ENCODE data around the gene MANF.

Gene MANF

DNA sequence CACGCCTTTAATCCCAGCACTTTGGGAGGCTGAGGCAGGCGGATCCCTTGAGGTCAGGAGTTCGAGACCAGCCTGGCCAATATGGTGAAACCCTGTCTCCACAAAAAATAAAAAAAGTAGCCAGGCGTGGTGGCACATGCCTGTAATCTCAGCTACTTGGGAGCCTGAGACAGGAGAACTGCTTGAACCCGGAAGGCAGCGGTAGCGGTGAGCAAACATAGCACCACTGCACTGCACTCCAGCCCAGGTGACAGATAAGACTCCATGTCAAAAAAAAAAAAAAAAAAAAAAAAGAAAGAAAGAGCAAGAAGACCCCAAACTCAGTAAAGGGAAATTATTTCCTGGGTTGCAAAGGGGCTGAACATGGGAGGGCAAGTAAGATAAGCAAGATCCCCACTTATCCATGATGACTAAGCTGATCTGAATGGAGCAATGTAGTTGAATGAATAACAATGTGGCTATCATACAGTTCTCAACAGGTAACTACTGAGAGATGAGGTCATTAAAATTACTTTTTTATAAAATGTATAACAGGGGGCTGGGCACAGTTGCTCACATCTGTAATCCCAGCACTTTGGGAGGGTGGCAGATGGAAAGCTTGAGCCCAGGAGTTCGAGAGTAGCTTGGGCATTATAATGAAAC lies 52.0 kb downstream of the MANF start:
- DNase-seq (ENCODE audit: low spot score) = no peak
